ENCODE measurements around the gene MAPK1. TPM values are rescaled to one million over a fixed set of nuclear protein-coding genes. Genes with fewer than 3 reads are reported as not detected.

The MAPK1 gene
- total RNA-seq, 4 donors from 2014 or later: 51.3 to 77.8 (median 66.0) TPM

GRCh38 chr22:21866833-21867527 lies 465 bp downstream of the MAPK1 start:
- H3K4me1 ChIP-seq: peaks cover 52% of the 10 kb centered on the region

GRCh38 chr22:21865041-21865440 lies 2.4 kb downstream of the MAPK1 start:
- peak overlapping the region; percentile 76 for H3K4me3 ChIP-seq
- H3K27ac ChIP-seq: no peak overlapping the region
- no peaks in the 10 kb centered on the region for H3K27me3 ChIP-seq
- H3K36me3 ChIP-seq: no peaks in the 10 kb centered on the region
- no peak for TF ChIP-seq EP300 (IDR thresholded peaks at IDR 0.05)
- no peak for TF ChIP-seq POLR2AphosphoS5 (IDR thresholded peaks at IDR 0.05)
- no peak for TF ChIP-seq POLR2A (IDR thresholded peaks at IDR 0.05)
- WGBS: 11% methylated on average over 3 of the region's 3 CpGs
- DNase-seq (ENCODE audit: low spot score in 2 of 2): no peak
- no peaks in the 10 kb centered on the region for H3K9me3 ChIP-seq
- peaks cover 70% of the 10 kb centered on the region for H3K4me1 ChIP-seq

More at GRCh38 chr22:21866833-21867527, 465 bp downstream of the MAPK1 start:
- Histone ChIP-seq H3K27me3 (no peaks in the 10 kb centered on the region), H3K27ac (peak overlapping the region; percentile 91), H3K9me3 (no peaks in the 10 kb centered on the region), H3K36me3 (no peaks in the 10 kb centered on the region), H3K4me3 (peak overlapping the region; percentile 76)
- 0% methylated on average over 10 of the region's 91 CpGs for WGBS
- DNase-seq (ENCODE audit: low spot score in 2 of 2): peak in 1 of 2 donors; percentile 70
- TF ChIP-seq EP300 (IDR thresholded peaks at IDR 0.05): no peak
- no peak for TF ChIP-seq CTCF (IDR thresholded peaks at IDR 0.05)
- TF ChIP-seq POLR2AphosphoS5 (IDR thresholded peaks at IDR 0.05): no peak
- no peak for TF ChIP-seq POLR2A (IDR thresholded peaks at IDR 0.05)

GRCh38 chr22:21862386-21863245 lies 4.8 kb downstream of the MAPK1 start:
- Histone ChIP-seq H3K27me3 (no peaks in the 10 kb centered on the region), H3K27ac (no peak overlapping the region), H3K4me3 (no peak overlapping the region), H3K36me3 (no peaks in the 10 kb centered on the region), H3K4me1 (peaks cover 79% of the 10 kb centered on the region), H3K9me3 (no peaks in the 10 kb centered on the region)
- 74% methylated on average over 9 of the region's 9 CpGs for WGBS
- TF ChIP-seq CTCF (IDR thresholded peaks at IDR 0.05): no peak
- no peak for TF ChIP-seq POLR2AphosphoS5 (IDR thresholded peaks at IDR 0.05)
- no peak for TF ChIP-seq EP300 (IDR thresholded peaks at IDR 0.05)
- no peak for TF ChIP-seq POLR2A (IDR thresholded peaks at IDR 0.05)
- no peak for DNase-seq (ENCODE audit: low spot score in 2 of 2)

GRCh38 chr22:21861851-21862250 lies 5.6 kb downstream of the MAPK1 start:
- no peaks in the 10 kb centered on the region for H3K27me3 ChIP-seq
- TF ChIP-seq POLR2AphosphoS5 (IDR thresholded peaks at IDR 0.05) (no peak), POLR2A (IDR thresholded peaks at IDR 0.05) (no peak), EP300 (IDR thresholded peaks at IDR 0.05) (no peak), CTCF (IDR thresholded peaks at IDR 0.05) (no peak)
- H3K4me1 ChIP-seq: peaks cover 82% of the 10 kb centered on the region
- H3K36me3 ChIP-seq: no peaks in the 10 kb centered on the region
- no peak overlapping the region for H3K27ac ChIP-seq
- H3K4me3 ChIP-seq: no peak overlapping the region
- DNase-seq (ENCODE audit: low spot score in 2 of 2): no peak
- H3K9me3 ChIP-seq: no peaks in the 10 kb centered on the region

- Histone ChIP-seq H3K4me3 (no peak overlapping the region), H3K4me1 (peaks cover 79% of the 10 kb centered on the region), H3K36me3 (no peaks in the 10 kb centered on the region), H3K9me3 (no peaks in the 10 kb centered on the region), H3K27me3 (no peaks in the 10 kb centered on the region), H3K27ac (no peak overlapping the region)
- no peak for DNase-seq (ENCODE audit: low spot score in 2 of 2)
- 70% methylated on average over 3 of the region's 3 CpGs for WGBS
- TF ChIP-seq POLR2A (IDR thresholded peaks at IDR 0.05) (no peak), CTCF (IDR thresholded peaks at IDR 0.05) (no peak), EP300 (IDR thresholded peaks at IDR 0.05) (no peak), POLR2AphosphoS5 (IDR thresholded peaks at IDR 0.05) (no peak)
These were observed 6.1 kb downstream of the MAPK1 start for GRCh38 chr22:21861264-21861848.

Data from suprapubic skin (tissue), 4 donors.